Measurements from ENCODE around the gene LLGL1. TPM values are rescaled to one million over a fixed set of nuclear protein-coding genes. Genes with fewer than 3 reads are reported as not detected.

LLGL1 gene
- polyA plus RNA-seq, 1 donor from 2014 or later = 52.2 TPM

- TF ChIP-seq RAD21 (conservative IDR thresholded peaks at IDR 0.05) (no peak), EZH2 (IDR thresholded peaks at IDR 0.05; ENCODE audit: borderline replicate concordance, insufficient read depth, low read length, poor library complexity, severe bottlenecking) (no peak)
Measured at GRCh38 chr17:18256351-18256750, 30.9 kb downstream of the LLGL1 start (continued).

DNA sequence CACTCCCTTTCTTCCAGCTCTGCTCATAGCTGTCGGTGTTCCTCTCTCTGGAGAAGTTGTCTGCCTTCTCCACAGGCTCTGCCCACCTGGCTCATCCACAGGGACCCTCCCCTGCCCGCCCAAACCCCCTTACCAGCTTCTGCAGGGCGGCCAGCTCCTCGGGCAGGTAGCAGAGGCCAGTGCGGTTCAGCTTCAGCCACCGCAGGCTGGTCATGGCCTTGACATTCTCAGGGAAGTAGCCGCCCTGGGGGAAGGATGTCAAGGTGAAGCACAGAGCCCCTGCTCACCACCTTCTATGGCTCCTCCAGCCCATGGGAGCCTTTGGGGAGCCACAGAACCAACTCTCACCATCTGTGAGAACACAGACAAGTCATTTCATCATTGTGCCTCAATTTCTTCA, 31.3 kb downstream of the LLGL1 start:
- Histone ChIP-seq H3K79me2 (replicated peaks; ENCODE audit: insufficient read depth, low read length) (peaks cover 25% of the 10 kb centered on the region), H3K9ac (ENCODE audit: low read length) (peak overlapping the region; percentile 89), H3K27me3 (ENCODE audit: insufficient read depth, low read depth, low read length) (no peaks in the 10 kb centered on the region), H4K20me1 (ENCODE audit: insufficient read depth) (no peaks in the 10 kb centered on the region), H2AFZ (ENCODE audit: low read depth, low read length) (no peak overlapping the region), H3F3A (ENCODE audit: insufficient read depth, low read length, poor library complexity, severe bottlenecking) (no peaks in the 10 kb centered on the region), H3K36me3 (ENCODE audit: insufficient read depth, low read length) (no peaks in the 10 kb centered on the region), H3K9me2 (ENCODE audit: insufficient read depth, low read length) (no peaks in the 10 kb centered on the region), H3K4me3 (ENCODE audit: low read length) (peak overlapping the region; percentile 98), H3K9me3 (ENCODE audit: low read length) (no peaks in the 10 kb centered on the region), H3K4me2 (ENCODE audit: low read length) (no peak overlapping the region), H3K27ac (ENCODE audit: low read length) (no peak overlapping the region)
- no peak for TF ChIP-seq RAD21 (conservative IDR thresholded peaks at IDR 0.05)
- no peak for TF ChIP-seq TAF1 (IDR thresholded peaks at IDR 0.05; ENCODE audit: low read depth)
- TF ChIP-seq MXI1 (conservative IDR thresholded peaks at IDR 0.05; ENCODE audit: poor library complexity, severe bottlenecking) = no peak
- TF ChIP-seq, protein P1, sequence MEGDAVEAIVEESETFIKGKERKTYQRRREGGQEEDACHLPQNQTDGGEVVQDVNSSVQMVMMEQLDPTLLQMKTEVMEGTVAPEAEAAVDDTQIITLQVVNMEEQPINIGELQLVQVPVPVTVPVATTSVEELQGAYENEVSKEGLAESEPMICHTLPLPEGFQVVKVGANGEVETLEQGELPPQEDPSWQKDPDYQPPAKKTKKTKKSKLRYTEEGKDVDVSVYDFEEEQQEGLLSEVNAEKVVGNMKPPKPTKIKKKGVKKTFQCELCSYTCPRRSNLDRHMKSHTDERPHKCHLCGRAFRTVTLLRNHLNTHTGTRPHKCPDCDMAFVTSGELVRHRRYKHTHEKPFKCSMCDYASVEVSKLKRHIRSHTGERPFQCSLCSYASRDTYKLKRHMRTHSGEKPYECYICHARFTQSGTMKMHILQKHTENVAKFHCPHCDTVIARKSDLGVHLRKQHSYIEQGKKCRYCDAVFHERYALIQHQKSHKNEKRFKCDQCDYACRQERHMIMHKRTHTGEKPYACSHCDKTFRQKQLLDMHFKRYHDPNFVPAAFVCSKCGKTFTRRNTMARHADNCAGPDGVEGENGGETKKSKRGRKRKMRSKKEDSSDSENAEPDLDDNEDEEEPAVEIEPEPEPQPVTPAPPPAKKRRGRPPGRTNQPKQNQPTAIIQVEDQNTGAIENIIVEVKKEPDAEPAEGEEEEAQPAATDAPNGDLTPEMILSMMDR (IDR thresholded peaks at IDR 0.05; ENCODE audit: poor library complexity, severe bottlenecking) = no peak
- TF ChIP-seq EP300 (conservative IDR thresholded peaks at IDR 0.05; ENCODE audit: poor library complexity, severe bottlenecking) = no peak
- TF ChIP-seq SMC3 (conservative IDR thresholded peaks at IDR 0.05; ENCODE audit: poor library complexity) = no peak
- TF ChIP-seq EZH2 (IDR thresholded peaks at IDR 0.05; ENCODE audit: borderline replicate concordance, insufficient read depth, low read length, poor library complexity, severe bottlenecking) = no peak
- no peak for TF ChIP-seq POLR2AphosphoS5 (IDR thresholded peaks at IDR 0.05)
- TF ChIP-seq REST (IDR thresholded peaks at IDR 0.05; ENCODE audit: borderline replicate concordance) = no peak

DNA sequence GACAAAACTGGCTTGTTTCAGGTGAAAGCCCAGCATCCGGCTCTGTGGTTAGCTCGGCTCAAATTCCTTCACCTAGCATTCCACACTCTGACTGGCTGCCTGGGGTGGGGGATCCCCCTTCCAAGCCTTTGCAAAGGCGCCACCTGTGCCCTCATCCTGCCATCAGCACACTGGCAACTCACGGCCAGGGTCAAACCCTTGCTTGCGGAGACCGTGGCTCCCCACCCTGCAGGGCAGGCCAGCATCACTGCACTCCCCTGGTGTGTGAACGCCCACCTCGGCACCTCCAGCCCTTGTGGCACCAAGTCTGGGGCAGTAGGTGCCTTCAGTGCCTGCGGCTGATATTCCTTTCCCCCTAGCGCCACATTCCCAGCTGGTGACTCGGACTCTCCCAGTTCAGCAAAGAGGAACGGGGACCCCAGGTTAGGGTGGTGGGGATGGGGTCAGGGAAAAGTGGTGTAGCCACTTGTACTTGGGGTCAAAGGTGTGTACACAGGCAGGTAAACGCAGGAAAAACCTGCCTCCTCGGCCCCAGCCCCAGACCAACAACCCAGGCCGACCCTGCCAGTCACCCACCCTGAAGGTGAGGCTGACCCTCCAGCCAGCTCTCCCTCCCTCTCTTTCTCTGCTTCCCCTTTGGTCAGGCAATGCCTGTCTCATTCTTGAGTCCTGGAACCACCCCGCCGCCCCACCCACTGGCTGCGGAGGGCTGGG, 32.0 kb downstream of the LLGL1 start:
- Histone ChIP-seq H3K9me2 (ENCODE audit: insufficient read depth, low read length) (no peaks in the 10 kb centered on the region), H3K27me3 (ENCODE audit: insufficient read depth, low read depth, low read length) (no peaks in the 10 kb centered on the region), H4K20me1 (ENCODE audit: insufficient read depth) (no peaks in the 10 kb centered on the region), H3F3A (ENCODE audit: insufficient read depth, low read length, poor library complexity, severe bottlenecking) (no peaks in the 10 kb centered on the region), H3K27ac (ENCODE audit: low read length) (peak overlapping the region; percentile 67), H3K4me3 (ENCODE audit: low read length) (peak overlapping the region; percentile 98), H3K9ac (ENCODE audit: low read length) (peak overlapping the region; percentile 89), H2AFZ (ENCODE audit: low read depth, low read length) (peak overlapping the region; percentile 27), H3K4me2 (ENCODE audit: low read length) (peak overlapping the region; percentile 63), H3K36me3 (ENCODE audit: insufficient read depth, low read length) (no peaks in the 10 kb centered on the region), H3K79me2 (replicated peaks; ENCODE audit: insufficient read depth, low read length) (peaks cover 31% of the 10 kb centered on the region), H3K9me3 (ENCODE audit: low read length) (no peaks in the 10 kb centered on the region)
- TF ChIP-seq EZH2 (IDR thresholded peaks at IDR 0.05; ENCODE audit: borderline replicate concordance, insufficient read depth, low read length, poor library complexity, severe bottlenecking) (no peak), REST (IDR thresholded peaks at IDR 0.05; ENCODE audit: borderline replicate concordance) (no peak), MXI1 (conservative IDR thresholded peaks at IDR 0.05; ENCODE audit: poor library complexity, severe bottlenecking) (no peak), SMC3 (conservative IDR thresholded peaks at IDR 0.05; ENCODE audit: poor library complexity) (no peak), TAF1 (IDR thresholded peaks at IDR 0.05; ENCODE audit: low read depth) (no peak), POLR2AphosphoS5 (IDR thresholded peaks at IDR 0.05) (no peak), RAD21 (conservative IDR thresholded peaks at IDR 0.05) (no peak), EP300 (conservative IDR thresholded peaks at IDR 0.05; ENCODE audit: poor library complexity, severe bottlenecking) (no peak)
- TF ChIP-seq, protein P1 (IDR thresholded peaks at IDR 0.05; ENCODE audit: poor library complexity, severe bottlenecking) = no peak

All from neural cell (in vitro differentiated cells).